DMS153 treated with DMSO at 0.1 percent for 48 hours (cell line): ENCODE measurements around the gene CCDC102A.

Source experiments
- DNase-seq: peaks from one replicate; lab custom pipeline; 2025; ENCODE audit not compliant: unreplicated experiment; lab: John Stamatoyannopoulos, UW

Gene CCDC102A

GRCh38 chr16:57538235-57538721 is 1.9 kb upstream of the CCDC102A start:
- DNase-seq: no peak

DNA sequence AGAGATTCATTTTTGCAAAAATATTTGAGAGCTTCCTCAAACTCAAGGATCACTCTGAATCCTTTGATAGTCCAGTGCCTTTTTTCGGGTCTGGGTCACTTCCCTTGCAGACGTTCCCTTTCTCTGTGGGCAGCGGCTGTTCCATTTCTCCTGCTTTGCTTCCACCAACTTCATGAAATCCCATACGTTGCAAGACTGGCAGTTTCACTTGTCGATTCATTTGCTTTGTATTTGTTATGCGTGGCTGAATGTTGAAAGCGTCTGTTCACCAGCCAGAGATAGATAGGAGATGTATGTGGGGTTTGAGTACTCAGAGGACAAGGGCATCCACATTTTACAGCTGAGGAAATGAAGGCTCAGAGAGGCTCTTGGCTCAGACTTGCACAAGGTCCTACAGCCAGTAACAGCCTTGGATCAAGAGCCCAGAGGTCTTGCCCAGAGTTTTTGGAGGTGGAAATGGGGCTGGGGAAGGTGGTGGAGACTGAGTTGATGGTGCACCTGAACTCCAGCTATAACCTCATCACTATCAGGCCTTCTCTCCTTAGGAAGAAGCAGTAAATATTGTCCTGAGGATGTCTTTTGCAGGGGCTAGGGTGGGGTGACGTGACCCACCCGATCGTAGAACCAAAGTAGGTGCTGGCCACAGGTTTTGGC is 1.3 kb upstream of the CCDC102A start:
- DNase-seq: no peak

DNA sequence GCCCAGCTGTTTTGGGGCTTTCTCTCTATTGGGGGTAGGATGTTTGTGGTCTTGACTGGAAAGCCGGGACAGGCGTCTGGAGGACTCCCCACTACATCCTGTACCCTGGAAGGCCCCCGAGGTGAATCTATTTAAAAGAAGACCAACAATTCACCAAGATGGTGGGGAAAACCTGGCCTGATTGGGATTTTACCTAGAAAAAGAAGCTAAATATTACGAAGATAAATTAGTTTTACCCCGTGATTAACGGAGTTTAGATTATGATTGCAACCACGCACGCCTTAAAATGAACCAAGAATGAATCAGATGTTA is 779 bp upstream of the CCDC102A start:
- DNase-seq: no peak

DNA sequence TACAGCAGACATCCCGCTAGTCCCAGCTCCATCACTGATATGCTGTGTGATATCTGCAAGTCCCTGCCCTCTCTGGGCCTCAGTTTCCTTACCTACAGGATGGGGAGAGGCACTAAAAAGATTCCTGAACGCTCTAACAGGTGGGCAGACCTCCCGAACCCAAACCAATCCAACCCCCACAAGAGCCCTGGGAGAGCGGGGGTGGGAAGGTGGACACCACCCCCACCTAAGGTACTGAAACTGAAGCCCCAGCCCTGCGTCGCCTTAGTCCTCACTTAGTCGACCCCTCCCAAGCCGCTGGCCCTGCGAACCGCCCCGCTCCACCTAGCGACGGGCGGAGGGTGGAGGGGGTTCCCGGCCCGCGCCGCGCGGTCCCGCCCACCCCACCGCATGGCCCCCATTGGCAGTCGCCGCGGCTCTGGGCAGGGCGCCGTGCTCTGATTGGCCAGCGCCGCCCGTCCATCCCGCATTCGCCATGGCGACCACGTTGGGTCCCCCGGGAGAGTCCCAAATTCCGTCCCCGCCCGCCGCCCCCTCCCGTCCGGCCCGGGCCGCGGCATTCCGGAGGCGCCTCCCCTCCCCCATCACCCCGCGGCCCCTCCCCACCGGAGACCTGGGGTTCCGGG is 578 bp downstream of the CCDC102A start:
- peak; percentile 24 for DNase-seq

GRCh38 chr16:57534881-57535658 is 1.3 kb downstream of the CCDC102A start:
- no peak for DNase-seq

DNA sequence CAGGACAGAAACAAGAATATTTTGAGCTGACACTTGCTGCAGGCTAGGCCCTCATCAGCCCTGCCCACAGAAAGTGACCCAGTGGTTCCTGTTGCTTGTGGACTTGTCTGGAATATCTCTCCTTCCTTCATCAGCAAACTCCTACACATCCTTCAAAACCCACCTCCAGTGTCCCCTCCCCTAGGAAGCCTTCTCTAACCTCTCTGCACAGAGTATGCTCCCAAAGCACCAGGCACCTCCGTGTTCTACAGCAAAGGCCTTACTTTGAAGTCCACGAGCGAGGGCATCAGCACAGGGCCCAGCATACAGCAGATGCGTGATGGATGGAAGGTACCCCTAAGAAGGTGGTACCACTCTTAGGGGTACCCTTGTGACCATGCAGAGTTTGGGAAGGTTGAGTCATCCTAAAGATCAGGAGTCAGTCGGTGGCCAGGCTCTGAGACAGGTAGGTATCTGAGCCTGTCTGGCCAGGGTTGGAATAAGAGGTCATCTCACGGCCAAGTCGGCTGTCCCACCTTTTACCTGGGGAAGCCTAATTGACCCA is 2.0 kb downstream of the CCDC102A start:
- no peak for DNase-seq

GRCh38 chr16:57533431-57534336 is 2.7 kb downstream of the CCDC102A start:
- no peak for DNase-seq

- DNase-seq: no peak
Observed at GRCh38 chr16:57532266-57532625, 4.1 kb downstream of the CCDC102A start.

GRCh38 chr16:57531635-57532265 is 4.6 kb downstream of the CCDC102A start:
- DNase-seq: no peak

- no peak for DNase-seq
Observed at GRCh38 chr16:57531253-57531575, 5.2 kb downstream of the CCDC102A start.

DNA sequence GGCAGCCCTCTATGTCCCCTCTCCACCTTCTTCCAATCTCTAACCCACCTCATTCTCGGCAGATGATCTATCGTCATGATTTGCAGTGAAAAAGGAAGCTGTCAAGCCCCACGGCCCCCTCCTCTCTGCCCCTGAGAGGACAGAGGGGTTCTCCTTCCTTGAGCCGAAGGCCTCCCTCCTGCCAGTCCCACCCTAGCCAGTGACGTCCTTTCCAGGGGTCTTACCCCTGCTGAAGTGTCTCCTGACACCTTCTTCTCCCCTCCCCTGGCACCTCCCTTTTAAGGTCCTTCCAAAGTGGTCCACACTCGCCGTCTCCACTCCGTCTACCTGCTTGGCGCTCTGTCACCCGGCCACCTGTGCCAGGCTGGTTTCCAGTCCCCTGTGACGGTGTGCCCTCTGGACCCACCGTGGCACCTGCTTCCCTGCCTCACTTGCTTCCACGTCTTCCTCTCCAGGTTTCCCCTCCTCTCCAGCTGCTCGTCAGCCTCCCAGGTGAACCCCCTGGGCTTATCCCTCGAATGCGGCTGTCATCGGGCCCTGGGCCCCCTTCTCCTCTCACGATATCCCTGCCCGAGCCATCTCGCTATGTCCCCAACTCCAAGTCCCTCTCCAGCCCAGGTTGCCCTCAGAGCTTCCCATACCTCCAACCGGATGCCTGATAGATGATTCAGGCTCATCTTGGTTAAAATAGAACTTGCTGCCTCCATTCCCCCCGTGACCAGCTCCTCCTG is 5.7 kb downstream of the CCDC102A start:
- no peak for DNase-seq

DNA sequence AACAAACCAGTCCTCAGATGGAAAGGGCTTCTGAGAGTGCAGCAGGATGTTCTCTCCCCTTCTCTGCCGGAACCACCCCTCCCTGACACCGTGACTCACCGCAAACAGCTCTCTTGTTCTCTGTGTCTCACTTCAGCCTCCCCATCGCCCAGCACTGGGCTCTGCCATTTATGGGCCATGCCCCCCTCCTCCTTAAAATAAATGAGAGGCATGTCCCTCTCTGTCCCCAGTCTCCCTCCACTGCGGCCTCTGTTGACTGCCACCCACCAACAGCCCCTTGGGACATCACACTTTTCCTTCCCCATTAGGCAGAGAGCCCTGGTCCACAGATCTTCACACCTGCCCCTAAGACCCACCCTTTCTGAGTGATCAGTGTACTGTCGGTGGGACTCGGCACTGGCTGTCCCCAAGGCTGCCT is 6.3 kb downstream of the CCDC102A start:
- DNase-seq: peak; percentile 12

DNA sequence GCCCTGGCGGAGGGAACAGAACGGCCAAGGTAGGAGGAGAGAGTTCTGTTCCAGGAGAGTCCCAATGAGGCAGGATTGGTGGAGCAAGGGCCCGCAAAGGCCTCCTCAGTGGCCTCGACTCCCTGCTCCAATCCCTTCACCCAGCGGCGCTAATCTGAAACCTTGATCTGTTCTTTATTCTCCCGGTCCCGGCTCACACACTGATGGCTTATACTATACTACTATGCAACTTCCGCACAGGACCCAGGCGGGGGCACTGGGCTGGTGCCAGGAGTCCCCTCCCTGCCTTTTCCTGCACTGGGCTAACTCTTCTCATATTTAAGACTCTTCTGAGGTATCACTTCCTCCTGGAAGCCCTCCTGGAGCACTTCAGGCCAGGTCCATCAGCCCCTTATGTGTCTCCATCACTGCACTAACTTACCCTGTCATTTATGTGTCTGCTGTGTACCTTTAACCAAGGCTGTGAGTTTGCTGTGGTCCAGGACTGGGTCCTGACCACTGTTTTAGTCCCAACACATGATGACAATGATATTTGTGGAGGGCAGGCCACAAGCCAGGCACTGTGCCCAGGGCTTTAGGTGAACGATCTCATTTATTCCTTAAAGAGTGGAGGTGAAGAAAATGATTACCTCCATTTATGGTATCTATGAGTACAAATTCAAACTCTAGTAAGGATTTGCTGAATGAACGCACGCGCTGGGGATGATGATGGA is 6.8 kb downstream of the CCDC102A start:
- DNase-seq: no peak

- DNase-seq: no peak
Observed at GRCh38 chr16:57528499-57529390, 7.6 kb downstream of the CCDC102A start.

DNA sequence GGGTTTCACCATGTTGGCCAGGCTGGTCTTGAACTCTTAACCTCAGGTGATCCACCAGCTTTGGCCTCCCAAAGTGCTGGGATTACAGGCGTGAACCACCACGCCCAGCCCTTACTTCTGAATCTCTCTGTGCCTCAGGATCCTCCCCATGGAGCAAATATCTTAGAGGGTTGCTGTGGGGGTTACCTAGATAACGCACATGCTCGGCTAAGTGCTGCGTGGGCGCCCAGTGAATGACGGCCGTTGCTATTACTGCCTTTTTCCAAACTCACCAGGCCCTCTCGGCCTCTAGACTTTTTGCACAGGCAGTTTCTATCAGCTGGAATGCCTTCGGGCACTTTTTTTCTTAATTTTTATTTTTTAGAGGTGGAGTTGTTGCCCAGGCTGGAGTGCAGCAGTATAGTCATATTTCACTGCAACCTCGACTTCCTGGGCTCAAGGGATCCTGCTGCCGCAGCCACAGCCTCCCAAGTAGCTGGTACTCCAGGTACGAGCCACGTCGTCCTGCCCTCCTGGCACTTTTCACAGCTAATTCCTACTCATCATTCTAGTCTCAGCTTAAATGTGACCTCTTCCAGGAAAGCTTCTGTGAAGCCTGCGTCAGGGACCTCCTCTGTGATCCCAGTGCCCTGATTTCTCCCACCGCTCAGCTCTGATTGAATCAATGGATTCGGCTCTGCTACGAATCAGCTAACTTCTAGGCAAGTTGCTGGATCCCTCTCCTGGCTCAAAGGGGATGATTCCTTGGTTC is 8.6 kb downstream of the CCDC102A start:
- no peak for DNase-seq

DNA sequence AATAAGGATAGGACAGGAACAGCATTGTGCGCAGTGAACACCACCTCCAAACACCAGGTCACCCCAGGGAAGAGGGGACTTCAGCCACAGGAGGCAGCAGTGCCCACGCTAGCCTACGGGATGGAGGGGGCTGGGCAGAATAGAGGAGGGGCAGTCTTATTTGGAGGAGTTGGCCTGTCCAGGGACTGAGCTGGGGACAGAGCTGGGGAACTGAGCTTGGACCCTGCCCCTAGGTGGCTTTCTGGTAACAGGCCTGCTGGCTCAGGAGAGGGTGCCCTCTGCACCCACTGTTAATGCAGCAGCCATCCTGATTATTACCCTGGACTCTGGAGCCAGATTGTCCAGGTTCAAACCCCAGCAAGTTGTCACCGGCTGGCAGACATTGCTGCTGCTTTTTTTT is 9.3 kb downstream of the CCDC102A start:
- no peak for DNase-seq

GRCh38 chr16:57526498-57526897 is 9.9 kb downstream of the CCDC102A start:
- no peak for DNase-seq

GRCh38 chr16:57525761-57526160 is 10.6 kb downstream of the CCDC102A start:
- DNase-seq: no peak
